K562 (cell line): Measurements from ENCODE around the gene SEPTIN8. TPM values are rescaled to one million over a fixed set of nuclear protein-coding genes. Genes with fewer than 3 reads are reported as not detected.

Source experiments
- ATAC-seq: fragments of 200-7000 bp; cut with Tn5 transposase; 3 replicates; pipeline ENCODE4 v1.9.1; 2020; ENCODE audit warnings: moderate library complexity
- BruUV-seq: library from RNA; stranded (reverse); fragments of 400-500 nt; replicated peaks from 2 replicates; lab custom pipeline; 2021; lab: Mats Ljungman, UMichigan
- CTCF ChIA-PET: fragments of 300-600 bp; formaldehyde crosslinking; extraction: SDS; loops from one replicate; lab custom pipeline; 2021; ENCODE audit warnings: low intra/inter-chr PET ratio; lab: Yijun Ruan, JAX
- POLR2A ChIA-PET: fragments of 300-600, 350-650 bp; sonication (Branson Sonifier 250); formaldehyde crosslinking; extraction: SDS; loops from one replicate; lab custom pipeline; 2021; ENCODE audit warnings: antibody characterized with exemption, inconsistent platforms; lab: Yijun Ruan, JAX
- DNase-seq, 4 experiments: peaks; one replicate each; pipeline versions ENCODE4 v3.0.0 to v3.0.0-alpha.2; 2011 to 2018; ENCODE audit warnings: low spot score in 3 of 4, mixed read lengths in 3 of 4; ENCODE audit errors: extremely low read depth in 1 of 4
- FAIRE-seq: peaks from 2 replicates; lab custom pipeline; 2011; peaks lifted over from hg19 to GRCh38; lab: Jason Lieb, UNC
- H2AFZ ChIP-seq: 2 replicates; pipeline ENCODE4 v1.6.0; 2011; ENCODE audit warnings: low read depth, low read length, control low read depth, inconsistent platforms
- H3K27ac ChIP-seq: fragments of 200-600 bp; 3 replicates; pipeline ENCODE4 v1.8.0; 2011; ENCODE audit warnings: low read depth, mild to moderate bottlenecking, control low read depth, inconsistent platforms, low read length, moderate library complexity, mixed read lengths; ENCODE audit errors: extremely low read depth
- H3K27me3 ChIP-seq, 2 experiments: fragments of 300-600 bp in 1 of 2; 2 replicates in 1 of 2; 3 replicates in 1 of 2; pipeline versions ENCODE4 v1.6.0 to v1.8.0; 2011; ENCODE audit warnings: inconsistent platforms in 2 of 2, low read length in 2 of 2, mild to moderate bottlenecking in 1 of 2, mixed read lengths in 1 of 2, moderate library complexity in 1 of 2; ENCODE audit not compliant: control insufficient read depth in 2 of 2, insufficient read depth in 2 of 2
- H3K36me3 ChIP-seq: fragments of 300-600 bp; 3 replicates; pipeline ENCODE4 v1.8.0; 2011; ENCODE audit warnings: mild to moderate bottlenecking, low read length, inconsistent platforms; ENCODE audit not compliant: control insufficient read depth, insufficient read depth
- H3K4me1 ChIP-seq, 2 experiments: fragments of 200-600 bp in 1 of 2; replicated peaks in 1 of 2; 2 replicates in 1 of 2; 3 replicates in 1 of 2; pipeline versions ENCODE4 v1.5.1 to v1.8.0; 2011; ENCODE audit warnings: inconsistent platforms in 2 of 2, low read length in 2 of 2, mild to moderate bottlenecking in 1 of 2, mixed read lengths in 1 of 2, moderate library complexity in 1 of 2; ENCODE audit not compliant: control insufficient read depth in 2 of 2, insufficient read depth in 2 of 2
- H3K4me2 ChIP-seq: 2 replicates; pipeline ENCODE4 v1.6.1; 2011; ENCODE audit warnings: low read length, control low read depth, inconsistent platforms, mixed read lengths; ENCODE audit not compliant: insufficient read depth
- H3K4me3 ChIP-seq: fragments of 200-600 bp; sonication (generic), shearing (Covaris generic); 2 replicates; pipeline ENCODE4 v1.5.1; 2016; ENCODE audit warnings: control low read depth, inconsistent platforms
- H3K79me2 ChIP-seq: fragments of 200-600 bp; 3 replicates; pipeline ENCODE4 v1.8.0; 2011; ENCODE audit warnings: low read length, inconsistent platforms; ENCODE audit not compliant: control insufficient read depth, insufficient read depth
- H3K9ac ChIP-seq, 2 experiments: 2 replicates each; pipeline versions ENCODE4 v1.6.0 to v1.6.1; 2011; ENCODE audit warnings: low read depth in 2 of 2, low read length in 2 of 2, control low read depth in 1 of 2, inconsistent platforms in 1 of 2, mild to moderate bottlenecking in 1 of 2, mixed read lengths in 1 of 2; ENCODE audit not compliant: insufficient read depth in 1 of 2
- H3K9me1 ChIP-seq: one replicate; pipeline ENCODE4 v1.6.0; 2011; ENCODE audit warnings: inconsistent platforms, mild to moderate bottlenecking, low read length, moderate library complexity; ENCODE audit not compliant: control insufficient read depth, insufficient read depth
- H3K9me3 ChIP-seq: replicated peaks from 2 replicates; pipeline ENCODE4 v1.5.1; 2011; ENCODE audit warnings: low read depth, low read length, inconsistent platforms; ENCODE audit not compliant: control insufficient read depth, insufficient read depth
- H4K20me1 ChIP-seq: replicated peaks from 2 replicates; pipeline ENCODE4 v1.6.1; 2011; ENCODE audit warnings: low read length, inconsistent platforms, mixed read lengths; ENCODE audit not compliant: control insufficient read depth, insufficient read depth
- ESRRA ChIP-seq: fragments of 450-650 bp; IDR thresholded peaks from 2 replicates; pipeline ENCODE4 v1.6.1; 2014; ENCODE audit warnings: low read depth, mild to moderate bottlenecking, moderate library complexity, borderline replicate concordance
- FOXM1 ChIP-seq, 2 experiments: fragments of 450-650 bp in 1 of 2; sonication (generic) in 1 of 2; formaldehyde crosslinking in 1 of 2; IDR thresholded peaks; 2 replicates each; pipeline versions ENCODE4 v1.6.1 to v1.9.0; 2017 to 2022; ENCODE audit warnings: low read depth in 2 of 2, mild to moderate bottlenecking in 2 of 2, missing genetic modification reagents in 1 of 2, moderate library complexity in 1 of 2
- HMGN3 ChIP-seq: IDR thresholded peaks from 2 replicates; pipeline ENCODE4 v1.6.1; 2011; ENCODE audit warnings: borderline replicate concordance, low read depth, mild to moderate bottlenecking, mixed read lengths, low read length; ENCODE audit not compliant: insufficient read length; ENCODE audit errors: extremely low read depth
- NR2F6 ChIP-seq: fragments of 450-650 bp; formaldehyde crosslinking; IDR thresholded peaks from 2 replicates; pipeline ENCODE4 v1.4.0; 2020; ENCODE audit warnings: mild to moderate bottlenecking
- NR3C1 ChIP-seq: sonication (generic); formaldehyde crosslinking; IDR thresholded peaks from 2 replicates; pipeline ENCODE4 v1.8.1; 2022; ENCODE audit warnings: missing genetic modification reagents
- WGBS: fragments of 100-300 bp; shearing (Covaris generic); methylation state at CpG from one replicate; pipeline ENCODE4 v1.1.6; 2016; ENCODE audit warnings: low coverage, mixed read lengths; ENCODE audit not compliant: insufficient coverage; ENCODE audit errors: missing lambda C conversion rate; 5-methylcytosine and 5-hydroxymethylcytosine counted together
- in situ Hi-C: fragments of 300-500 bp; cut with MboI; formaldehyde crosslinking; loops from 4 replicates; pipeline ENCODE4 v1.15.0; 2018; ENCODE audit warnings: inconsistent platforms, mixed read lengths
- intact Hi-C: fragments of 100-400 bp; cut with micrococcal nuclease; formaldehyde crosslinking; loops from 2 replicates; pipeline ENCODE4 v1.14.2; 2022
- polyA plus RNA-seq, 8 experiments: library from polyadenylated mRNA; depleted of rRNA in 4 of 8; stranded (reverse) in 5 of 8; unstranded in 3 of 8; fragments of >200 nt; fragmentation: Nextera tagmentation in 2 of 8; fragmentation: Illumina TruSeq in 1 of 8; extraction: Ambion mirVana in 2 of 8; extraction: Trizol in 1 of 8; gene quantifications; 2 replicates each; pipeline versions ENCODE4 v1.2.1 to v1.2.3, GENCODE V29; 2011 to 2014; ENCODE audit warnings: inconsistent platforms in 1 of 8, missing spikeins in 1 of 8
- total RNA-seq, 7 experiments: library from RNA; depleted of rRNA in 6 of 7; stranded (reverse); fragments of >200 nt in 6 of 7; fragmentation: Illumina TruSeq in 2 of 7; extraction: Trizol in 2 of 7; gene quantifications; 2 replicates each; pipeline versions ENCODE4 v1.2.1 to v1.2.3, GENCODE V29; 2011 to 2021; ENCODE audit warnings: low replicate concordance in 1 of 7
- TF ChIP-seq, protein P1 (sequence below), 2 experiments: fragments of 450-650 bp; IDR thresholded peaks; 2 replicates each; pipeline ENCODE4 v1.6.1; 2018; ENCODE audit warnings: mild to moderate bottlenecking in 2 of 2, low read depth in 1 of 2; ENCODE audit not compliant: partially characterized antibody in 2 of 2
- TF ChIP-seq, protein P2 (sequence below): fragments of 250-450 bp; sonication (Bioruptor Pico); IDR thresholded peaks from 2 replicates; pipeline ENCODE4 v1.4.0; 2020; ENCODE audit warnings: mild to moderate bottlenecking

The SEPTIN8 gene
- total and polyA plus RNA-seq, 9 of the 15 experiments (the other 6 are each of a cell fraction or from before 2014, with no cell fraction given) = 19.3 to 142 (median 101) TPM

DNA sequence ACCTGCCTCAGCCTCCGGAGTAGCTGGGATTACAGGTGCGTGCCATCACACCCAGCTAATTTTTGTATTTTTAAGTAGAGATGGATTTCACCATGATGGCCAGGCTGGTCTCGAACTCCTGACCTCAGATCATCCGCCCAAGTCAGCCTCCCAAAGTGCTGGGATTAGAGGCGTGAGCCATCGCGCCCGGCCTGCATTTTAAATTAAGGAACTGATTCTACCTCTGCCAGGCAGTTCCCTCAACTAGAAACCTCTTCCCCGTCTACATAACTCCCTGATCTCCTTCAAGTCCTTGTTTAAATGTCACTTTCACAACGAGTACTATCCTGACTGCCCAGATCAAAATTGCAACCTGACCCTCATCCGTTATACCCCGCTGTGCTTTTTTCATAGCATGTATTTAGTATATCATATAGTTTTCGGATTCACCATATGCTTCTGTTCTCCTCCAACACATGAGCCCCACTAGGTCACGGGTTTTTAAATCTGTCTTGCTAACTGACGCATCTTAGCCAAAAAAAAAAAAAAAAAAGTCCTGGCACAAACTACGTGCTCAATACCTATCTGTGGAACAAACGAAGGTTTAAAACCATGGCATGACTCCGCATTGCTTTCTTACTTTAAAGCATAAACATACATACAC, 35.2 kb upstream of the SEPTIN8 start:
- ChIA-PET CTCF (interaction anchor here (0.6 kb wide), 1 partner anchor 134 kb away, joined by 3 read pairs; no protein-coding TSS in a partner anchor), POLR2A (interaction anchor here (0.8 to 2.0 kb wide), 5 partner anchors 8 to 54 kb away, joined by 3 to 6 read pairs (median 3); partner anchors contain the start of genes GDF9 and UQCRQ)
- Histone ChIP-seq H3K9ac (no peak overlapping the region), H3K4me1 (peaks cover 3 to 10% of the 10 kb centered on the region in 2 experiments; a peak in 4 of 5 replicates), H3K4me2 (no peak overlapping the region), H3K79me2 (no peaks in the 10 kb centered on the region), H3K4me3 (no peak overlapping the region), H3K27me3 (no peaks in the 10 kb centered on the region), H4K20me1 (no peaks in the 10 kb centered on the region), H2AFZ (no peak overlapping the region), H3K36me3 (no peaks in the 10 kb centered on the region), H3K27ac (no peak overlapping the region), H3K9me3 (no peaks in the 10 kb centered on the region), H3K9me1 (no peaks in the 10 kb centered on the region)
- intact Hi-C loops (no loop called here), in situ Hi-C loops (no loop called here)
- 81% methylated on average over 17 of the region's 18 CpGs for WGBS
- no TSS peak for BruUV-seq
- FAIRE-seq (no peak), DNase-seq (no peak), ATAC-seq (no peak)
- TF ChIP-seq NR2F6 (CRISPR knock-in tag) (no peak), HMGN3 (no peak), ESRRA (no peak), NR3C1 (CRISPR knock-in tag) (no peak), FOXM1 (IDR thresholded peaks at IDR 0.05; ENCODE audit: low read depth) (no peak), FOXM1 (CRISPR knock-in tag; IDR thresholded peaks at IDR 0.05; ENCODE audit: low read depth) (no peak)
- TF ChIP-seq, protein P1, sequence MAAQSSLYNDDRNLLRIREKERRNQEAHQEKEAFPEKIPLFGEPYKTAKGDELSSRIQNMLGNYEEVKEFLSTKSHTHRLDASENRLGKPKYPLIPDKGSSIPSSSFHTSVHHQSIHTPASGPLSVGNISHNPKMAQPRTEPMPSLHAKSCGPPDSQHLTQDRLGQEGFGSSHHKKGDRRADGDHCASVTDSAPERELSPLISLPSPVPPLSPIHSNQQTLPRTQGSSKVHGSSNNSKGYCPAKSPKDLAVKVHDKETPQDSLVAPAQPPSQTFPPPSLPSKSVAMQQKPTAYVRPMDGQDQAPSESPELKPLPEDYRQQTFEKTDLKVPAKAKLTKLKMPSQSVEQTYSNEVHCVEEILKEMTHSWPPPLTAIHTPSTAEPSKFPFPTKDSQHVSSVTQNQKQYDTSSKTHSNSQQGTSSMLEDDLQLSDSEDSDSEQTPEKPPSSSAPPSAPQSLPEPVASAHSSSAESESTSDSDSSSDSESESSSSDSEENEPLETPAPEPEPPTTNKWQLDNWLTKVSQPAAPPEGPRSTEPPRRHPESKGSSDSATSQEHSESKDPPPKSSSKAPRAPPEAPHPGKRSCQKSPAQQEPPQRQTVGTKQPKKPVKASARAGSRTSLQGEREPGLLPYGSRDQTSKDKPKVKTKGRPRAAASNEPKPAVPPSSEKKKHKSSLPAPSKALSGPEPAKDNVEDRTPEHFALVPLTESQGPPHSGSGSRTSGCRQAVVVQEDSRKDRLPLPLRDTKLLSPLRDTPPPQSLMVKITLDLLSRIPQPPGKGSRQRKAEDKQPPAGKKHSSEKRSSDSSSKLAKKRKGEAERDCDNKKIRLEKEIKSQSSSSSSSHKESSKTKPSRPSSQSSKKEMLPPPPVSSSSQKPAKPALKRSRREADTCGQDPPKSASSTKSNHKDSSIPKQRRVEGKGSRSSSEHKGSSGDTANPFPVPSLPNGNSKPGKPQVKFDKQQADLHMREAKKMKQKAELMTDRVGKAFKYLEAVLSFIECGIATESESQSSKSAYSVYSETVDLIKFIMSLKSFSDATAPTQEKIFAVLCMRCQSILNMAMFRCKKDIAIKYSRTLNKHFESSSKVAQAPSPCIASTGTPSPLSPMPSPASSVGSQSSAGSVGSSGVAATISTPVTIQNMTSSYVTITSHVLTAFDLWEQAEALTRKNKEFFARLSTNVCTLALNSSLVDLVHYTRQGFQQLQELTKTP (IDR thresholded peaks at IDR 0.05; ENCODE audit: low read depth in 1 of 2, partially characterized antibody in 2 of 2) = no peak
- TF ChIP-seq, protein P2, sequence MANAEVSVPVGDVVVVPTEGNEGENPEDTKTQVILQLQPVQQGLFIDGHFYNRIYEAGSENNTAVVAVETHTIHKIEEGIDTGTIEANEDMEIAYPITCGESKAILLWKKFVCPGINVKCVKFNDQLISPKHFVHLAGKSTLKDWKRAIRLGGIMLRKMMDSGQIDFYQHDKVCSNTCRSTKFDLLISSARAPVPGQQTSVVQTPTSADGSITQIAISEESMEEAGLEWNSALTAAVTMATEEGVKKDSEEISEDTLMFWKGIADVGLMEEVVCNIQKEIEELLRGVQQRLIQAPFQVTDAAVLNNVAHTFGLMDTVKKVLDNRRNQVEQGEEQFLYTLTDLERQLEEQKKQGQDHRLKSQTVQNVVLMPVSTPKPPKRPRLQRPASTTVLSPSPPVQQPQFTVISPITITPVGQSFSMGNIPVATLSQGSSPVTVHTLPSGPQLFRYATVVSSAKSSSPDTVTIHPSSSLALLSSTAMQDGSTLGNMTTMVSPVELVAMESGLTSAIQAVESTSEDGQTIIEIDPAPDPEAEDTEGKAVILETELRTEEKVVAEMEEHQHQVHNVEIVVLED (CRISPR knock-in tag) = no peak
